AG04449 (cell line): ENCODE results near the gene IQCE.
A peak's percentile ranks its signal among the peaks of the same experiment; 100 is the strongest.

ENCODE experiments used
- CTCF ChIA-PET: fragments of 350-600 bp; formaldehyde crosslinking; extraction: SDS; loops from one replicate; lab custom pipeline; 2021; ENCODE audit warnings: antibody characterized with exemption; lab: Yijun Ruan, JAX
- POLR2A ChIA-PET: fragments of 400-600, 350-600 bp; formaldehyde crosslinking; extraction: SDS; loops from one replicate; lab custom pipeline; 2020; ENCODE audit warnings: antibody characterized with exemption, inconsistent platforms; lab: Yijun Ruan, JAX
- DNase-seq: peaks from one replicate; pipeline ENCODE4 v3.0.0-alpha.2; 2010; ENCODE audit warnings: low read depth, low spot score
- H3K4me3 ChIP-seq: 2 replicates; pipeline ENCODE4 v1.5.1; 2011; ENCODE audit warnings: low read depth, mild to moderate bottlenecking, control low read depth, low read length
- CTCF ChIP-seq: IDR thresholded peaks from one replicate; pipeline ENCODE4 v1.5.1; 2011; ENCODE audit warnings: mild to moderate bottlenecking, moderate library complexity, low read length, control low read depth, inconsistent platforms; ENCODE audit not compliant: insufficient read depth; ENCODE audit errors: missing control alignments

Gene IQCE

GRCh38 chr7:2640846-2641316 is 82.1 kb downstream of the IQCE start:
- no peak for DNase-seq
- TF ChIP-seq CTCF = no peak
- ChIA-PET POLR2A (interaction anchor here (0.5 kb wide), 1 partner anchor 19 kb away, joined by 3 read pairs; no protein-coding TSS in a partner anchor), CTCF (no interaction called here)
- H3K4me3 ChIP-seq = no peak overlapping the region; the same call in 1 of the 2 replicates

- H3K4me3 ChIP-seq = no peak overlapping the region
- POLR2A ChIA-PET = interaction anchor here (0.5 kb wide), 1 partner anchor 18 kb away, joined by 3 read pairs; no protein-coding TSS in a partner anchor
- DNase-seq = peak; percentile 71
- CTCF ChIA-PET = no interaction called here
- no peak for TF ChIP-seq CTCF
These were observed 82.9 kb downstream of the IQCE start for GRCh38 chr7:2641406-2642393.

GRCh38 chr7:2643386-2644219 is 84.8 kb downstream of the IQCE start:
- no peak overlapping the region for H3K4me3 ChIP-seq
- TF ChIP-seq CTCF = peak; percentile 13
- ChIA-PET POLR2A (no interaction called here), CTCF (interaction anchor here (0.7 to 2.1 kb wide), 4 partner anchors 10 to 193 kb away, joined by 3 to 8 read pairs (median 4); no protein-coding TSS in a partner anchor)
- DNase-seq = no peak

- H3K4me3 ChIP-seq = no peak overlapping the region
- POLR2A ChIA-PET = no interaction called here
- no peak for DNase-seq
- TF ChIP-seq CTCF = no peak
- CTCF ChIA-PET = interaction anchor here (0.7 to 2.1 kb wide), 4 partner anchors 10 to 193 kb away, joined by 3 to 8 read pairs (median 4); no protein-coding TSS in a partner anchor
These were observed 85.4 kb downstream of the IQCE start for GRCh38 chr7:2644220-2644561.

- ChIA-PET POLR2A (no interaction called here), CTCF (interaction anchor here (0.7 to 2.1 kb wide), 7 partner anchors 9 to 194 kb away, joined by 3 to 9 read pairs (median 4); no protein-coding TSS in a partner anchor)
- TF ChIP-seq CTCF = no peak
These were observed 85.9 kb downstream of the IQCE start for GRCh38 chr7:2644562-2645273.

More at GRCh38 chr7:2644562-2645273, 85.9 kb downstream of the IQCE start:
- no peak for DNase-seq
- no peak overlapping the region for H3K4me3 ChIP-seq
